SK-N-SH (cell line): ENCODE results near the gene SPEF1. TPM values are rescaled to one million over a fixed set of nuclear protein-coding genes. Genes with fewer than 3 reads are reported as not detected.

Experiments used
- CTCF ChIA-PET: fragments of 300-600, 350-600 bp; formaldehyde crosslinking; extraction: SDS; loops from one replicate; lab custom pipeline; 2021; lab: Yijun Ruan, JAX
- POLR2A ChIA-PET: fragments of 350-600 bp; sonication (Branson Sonifier 250); formaldehyde crosslinking; extraction: SDS; loops from one replicate; lab custom pipeline; 2020; ENCODE audit warnings: antibody characterized with exemption, inconsistent platforms; lab: Yijun Ruan, JAX
- DNase-seq: peaks from one replicate; pipeline ENCODE4 v3.0.0; 2012
- H2AFZ ChIP-seq: fragments of 200-600 bp; sonication (generic); 2 replicates; pipeline ENCODE4 v1.8.1; 2016; ENCODE audit warnings: antibody characterized with exemption, mild to moderate bottlenecking, low read depth
- H3F3A ChIP-seq: fragments of 200-600 bp; sonication (generic); replicated peaks from 2 replicates; pipeline ENCODE3; 2016; ENCODE audit warnings: antibody characterized with exemption, mild to moderate bottlenecking; ENCODE audit not compliant: insufficient read depth
- H3K27ac ChIP-seq, 2 experiments: fragments of 200-500 bp in 1 of 2; fragments of 200-600 bp in 1 of 2; sonication (Bioruptor generic) in 1 of 2; sonication (generic), shearing (Covaris generic) in 1 of 2; 2 replicates each; pipeline versions ENCODE4 v1.5.1 to v1.6.1; 2014 to 2016; ENCODE audit warnings: low read depth in 2 of 2, inconsistent platforms in 1 of 2, low read length in 1 of 2, mild to moderate bottlenecking in 1 of 2, mixed read lengths in 1 of 2
- H3K27me3 ChIP-seq: fragments of 200-600 bp; sonication (generic), shearing (Covaris generic); 2 replicates; pipeline ENCODE4 v1.6.1; 2016; ENCODE audit warnings: mixed run types; ENCODE audit not compliant: insufficient read depth
- H3K36me3 ChIP-seq, 2 experiments: fragments of 200-500 bp in 1 of 2; fragments of 200-600 bp in 1 of 2; sonication (Bioruptor generic) in 1 of 2; sonication (generic) in 1 of 2; replicated peaks in 1 of 2; 2 replicates each; pipeline versions ENCODE3 to v1.5.1; 2014 to 2016; ENCODE audit warnings: low read length in 1 of 2, mild to moderate bottlenecking in 1 of 2; ENCODE audit not compliant: insufficient read depth in 2 of 2, control insufficient read depth in 1 of 2
- H3K4me1 ChIP-seq, 2 experiments: fragments of 200-500 bp in 1 of 2; fragments of 200-600 bp in 1 of 2; sonication (Bioruptor generic) in 1 of 2; sonication (generic), shearing (Covaris generic) in 1 of 2; 2 replicates each; pipeline versions ENCODE4 v1.5.1 to v1.6.1; 2014 to 2016; ENCODE audit warnings: low read depth in 1 of 2, low read length in 1 of 2, mixed run types in 1 of 2; ENCODE audit not compliant: insufficient read depth in 2 of 2, control insufficient read depth in 1 of 2
- H3K4me2 ChIP-seq: fragments of 200-600 bp; sonication (generic), shearing (Covaris generic); 2 replicates; pipeline ENCODE4 v1.6.1; 2017; ENCODE audit warnings: mixed run types
- H3K4me3 ChIP-seq, 2 experiments: fragments of 200-500 bp in 1 of 2; fragments of 200-600 bp in 1 of 2; sonication (Bioruptor generic) in 1 of 2; sonication (generic), shearing (Covaris generic) in 1 of 2; 2 replicates each; pipeline versions ENCODE4 v1.5.1 to v1.8.1; 2014 to 2016; ENCODE audit warnings: low read depth in 2 of 2, inconsistent platforms in 1 of 2, low read length in 1 of 2, mild to moderate bottlenecking in 1 of 2, mixed read lengths in 1 of 2, moderate library complexity in 1 of 2
- H3K79me2 ChIP-seq: fragments of 200-600 bp; sonication (generic); 2 replicates; pipeline ENCODE4 v1.8.1; 2017; ENCODE audit warnings: mild to moderate bottlenecking; ENCODE audit not compliant: insufficient read depth
- H3K9ac ChIP-seq: fragments of 200-600 bp; sonication (generic); 2 replicates; pipeline ENCODE4 v1.6.1; 2017; ENCODE audit warnings: mixed run types
- H3K9me2 ChIP-seq: fragments of 200-600 bp; sonication (generic); 2 replicates; pipeline ENCODE4 v1.6.1; 2017; ENCODE audit warnings: mixed run types
- H3K9me3 ChIP-seq: fragments of 200-600 bp; sonication (generic); 2 replicates; pipeline ENCODE4 v1.6.1; 2017; ENCODE audit warnings: mixed run types, mild to moderate bottlenecking, moderate library complexity
- H4K20me1 ChIP-seq: fragments of 200-600 bp; sonication (generic); 2 replicates; pipeline ENCODE4 v1.6.1; 2017; ENCODE audit warnings: mild to moderate bottlenecking, mixed run types; ENCODE audit not compliant: insufficient read depth
- EP300 ChIP-seq, 2 experiments: IDR thresholded peaks; 2 replicates each; pipeline versions ENCODE4 v1.4.0 to v1.6.1; 2012; ENCODE audit warnings: borderline replicate concordance in 1 of 2, low read depth in 1 of 2, low read length in 1 of 2
- EZH2phosphoT487 ChIP-seq: fragments of 200-600 bp; sonication (generic); IDR thresholded peaks from 2 replicates; pipeline ENCODE4 v1.6.1; 2017; ENCODE audit warnings: low read depth, mixed run types, mild to moderate bottlenecking, antibody characterized with exemption, moderate library complexity, borderline replicate concordance
- FOXJ3 ChIP-seq: sonication (generic); formaldehyde crosslinking; IDR thresholded peaks from 2 replicates; pipeline ENCODE4 v1.5.1; 2020; ENCODE audit warnings: mild to moderate bottlenecking, missing genetic modification reagents
- GABPA ChIP-seq: IDR thresholded peaks from 2 replicates; pipeline ENCODE4 v1.4.0; 2012; ENCODE audit warnings: low read depth, mild to moderate bottlenecking
- JUND ChIP-seq: IDR thresholded peaks from 2 replicates; pipeline ENCODE4 v1.4.0; 2012
- RAD21 ChIP-seq: IDR thresholded peaks from 2 replicates; pipeline ENCODE4 v1.6.1; 2012; ENCODE audit warnings: mild to moderate bottlenecking, low read length
- SMC3 ChIP-seq: IDR thresholded peaks from 2 replicates; pipeline ENCODE4 v1.6.1; 2012; ENCODE audit warnings: low read depth, low read length, improper control_type of control experiment
- TCF12 ChIP-seq: IDR thresholded peaks from 2 replicates; pipeline ENCODE4 v1.4.0; 2012
- WGBS: methylation state at CpG from one replicate; pipeline ENCODE4 v1.1.6; 2017; ENCODE audit warnings: low lambda C conversion rate; 5-methylcytosine and 5-hydroxymethylcytosine counted together
- polyA plus RNA-seq, 3 experiments: library from polyadenylated mRNA; depleted of rRNA; stranded (reverse); fragments of >200 nt; gene quantifications; 2 replicates each; pipeline ENCODE4 v1.2.3, GENCODE V29; 2012
- TF ChIP-seq, protein P1 (sequence below): IDR thresholded peaks from 2 replicates; pipeline ENCODE4 v1.6.1; 2012; ENCODE audit warnings: mild to moderate bottlenecking, low read depth, low read length, moderate library complexity
- TF ChIP-seq, protein P2 (sequence below): IDR thresholded peaks from 2 replicates; pipeline ENCODE4 v1.4.0; 2012; ENCODE audit warnings: low read depth, borderline replicate concordance
- TF ChIP-seq, protein P3 (sequence below): IDR thresholded peaks from 2 replicates; pipeline ENCODE4 v1.4.0; 2012; ENCODE audit warnings: low read depth, borderline replicate concordance
- TF ChIP-seq, protein P4 (sequence below): fragments of 200-600 bp; sonication (generic); IDR thresholded peaks from 2 replicates; pipeline ENCODE4 v1.6.1; 2017; ENCODE audit warnings: antibody characterized with exemption, mild to moderate bottlenecking, moderate library complexity
- TF ChIP-seq, protein P5 (sequence below): IDR thresholded peaks from 2 replicates; pipeline ENCODE4 v1.4.0; 2012; ENCODE audit warnings: low read depth

SPEF1 gene
- polyA plus RNA-seq, 1 of the 3 experiments (the other 2 are of a cell fraction), result 1.6 TPM

DNA sequence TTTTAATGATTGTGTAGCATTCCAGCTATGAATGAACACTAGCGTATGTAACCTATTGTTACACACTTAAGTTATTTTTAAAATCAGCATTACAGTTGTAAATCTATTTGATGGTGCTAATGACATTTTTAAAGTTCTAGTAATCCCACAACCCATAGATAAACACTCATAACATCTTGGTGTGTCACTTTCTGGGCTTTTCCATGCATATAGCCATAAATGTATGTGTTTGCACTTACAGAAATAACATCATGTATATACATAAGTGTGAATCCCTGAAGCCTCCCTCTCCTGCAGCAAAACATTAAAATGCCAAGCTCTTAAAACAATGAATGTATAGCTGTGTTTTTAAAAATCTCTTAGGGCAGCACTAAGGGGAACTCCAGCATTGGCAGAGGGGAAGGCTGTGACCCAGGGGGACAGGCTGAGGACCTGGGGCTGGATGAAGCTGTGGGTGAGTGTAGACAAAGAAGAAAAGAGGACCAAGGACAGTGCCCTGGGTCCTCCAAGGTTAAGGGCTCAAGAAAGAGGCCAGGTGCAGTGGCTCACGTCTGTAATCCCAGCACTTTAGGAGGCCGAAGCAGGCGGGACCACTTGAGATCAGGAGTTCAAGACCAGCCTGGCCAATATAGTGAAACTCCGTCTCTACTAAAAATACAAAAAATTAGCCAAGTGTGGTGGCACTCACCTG is 6.2 kb upstream of the SPEF1 start:
- ChIA-PET POLR2A (interaction anchor here (1.0 to 2.8 kb wide), 3 partner anchors 25 to 33 kb away, joined by 4 to 20 read pairs (median 14); partner anchors contain the start of gene AP5S1), CTCF (interaction anchor here (0.6 to 6.4 kb wide), 20 partner anchors 8 to 584 kb away, joined by 3 to 161 read pairs (median 4); partner anchors contain the start of genes ADISSP, AP5S1 and CDC25B)
- no peaks in the 10 kb centered on the region for H3K9me3 ChIP-seq
- no peaks in the 10 kb centered on the region for H3K9me2 ChIP-seq
- H3K4me2 ChIP-seq, result peak overlapping the region; percentile 69
- H3K79me2 ChIP-seq, result peaks cover 38% of the 10 kb centered on the region
- no peak for DNase-seq
- no peaks in the 10 kb centered on the region for H3K27me3 ChIP-seq
- peaks cover 7 to 9% of the 10 kb centered on the region in 2 experiments for H3K36me3 ChIP-seq
- peak overlapping the region; percentile 92 for H2AFZ ChIP-seq
- H4K20me1 ChIP-seq, result peaks cover 36% of the 10 kb centered on the region
- peak overlapping the region in 1 of 2 experiments; percentile 23; a peak in 1 of 4 replicates for H3K27ac ChIP-seq
- peaks cover 5% of the 10 kb centered on the region for H3F3A ChIP-seq
- H3K4me1 ChIP-seq, result peaks cover 26 to 27% of the 10 kb centered on the region in 2 experiments; a peak in 3 of 4 replicates
- WGBS, result 91% methylated on average over 5 of the region's 5 CpGs
- H3K4me3 ChIP-seq, result peak overlapping the region; percentile 38 to 59
- TF ChIP-seq TCF12 (no peak), RAD21 (no peak), SMC3 (no peak), JUND (no peak)
- TF ChIP-seq, protein P1, sequence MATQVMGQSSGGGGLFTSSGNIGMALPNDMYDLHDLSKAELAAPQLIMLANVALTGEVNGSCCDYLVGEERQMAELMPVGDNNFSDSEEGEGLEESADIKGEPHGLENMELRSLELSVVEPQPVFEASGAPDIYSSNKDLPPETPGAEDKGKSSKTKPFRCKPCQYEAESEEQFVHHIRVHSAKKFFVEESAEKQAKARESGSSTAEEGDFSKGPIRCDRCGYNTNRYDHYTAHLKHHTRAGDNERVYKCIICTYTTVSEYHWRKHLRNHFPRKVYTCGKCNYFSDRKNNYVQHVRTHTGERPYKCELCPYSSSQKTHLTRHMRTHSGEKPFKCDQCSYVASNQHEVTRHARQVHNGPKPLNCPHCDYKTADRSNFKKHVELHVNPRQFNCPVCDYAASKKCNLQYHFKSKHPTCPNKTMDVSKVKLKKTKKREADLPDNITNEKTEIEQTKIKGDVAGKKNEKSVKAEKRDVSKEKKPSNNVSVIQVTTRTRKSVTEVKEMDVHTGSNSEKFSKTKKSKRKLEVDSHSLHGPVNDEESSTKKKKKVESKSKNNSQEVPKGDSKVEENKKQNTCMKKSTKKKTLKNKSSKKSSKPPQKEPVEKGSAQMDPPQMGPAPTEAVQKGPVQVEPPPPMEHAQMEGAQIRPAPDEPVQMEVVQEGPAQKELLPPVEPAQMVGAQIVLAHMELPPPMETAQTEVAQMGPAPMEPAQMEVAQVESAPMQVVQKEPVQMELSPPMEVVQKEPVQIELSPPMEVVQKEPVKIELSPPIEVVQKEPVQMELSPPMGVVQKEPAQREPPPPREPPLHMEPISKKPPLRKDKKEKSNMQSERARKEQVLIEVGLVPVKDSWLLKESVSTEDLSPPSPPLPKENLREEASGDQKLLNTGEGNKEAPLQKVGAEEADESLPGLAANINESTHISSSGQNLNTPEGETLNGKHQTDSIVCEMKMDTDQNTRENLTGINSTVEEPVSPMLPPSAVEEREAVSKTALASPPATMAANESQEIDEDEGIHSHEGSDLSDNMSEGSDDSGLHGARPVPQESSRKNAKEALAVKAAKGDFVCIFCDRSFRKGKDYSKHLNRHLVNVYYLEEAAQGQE, result peak; percentile 80; the same call in 1 of the 2 replicates
- no peak overlapping the region; the same call in 1 of the 2 replicates for H3K9ac ChIP-seq

DNA sequence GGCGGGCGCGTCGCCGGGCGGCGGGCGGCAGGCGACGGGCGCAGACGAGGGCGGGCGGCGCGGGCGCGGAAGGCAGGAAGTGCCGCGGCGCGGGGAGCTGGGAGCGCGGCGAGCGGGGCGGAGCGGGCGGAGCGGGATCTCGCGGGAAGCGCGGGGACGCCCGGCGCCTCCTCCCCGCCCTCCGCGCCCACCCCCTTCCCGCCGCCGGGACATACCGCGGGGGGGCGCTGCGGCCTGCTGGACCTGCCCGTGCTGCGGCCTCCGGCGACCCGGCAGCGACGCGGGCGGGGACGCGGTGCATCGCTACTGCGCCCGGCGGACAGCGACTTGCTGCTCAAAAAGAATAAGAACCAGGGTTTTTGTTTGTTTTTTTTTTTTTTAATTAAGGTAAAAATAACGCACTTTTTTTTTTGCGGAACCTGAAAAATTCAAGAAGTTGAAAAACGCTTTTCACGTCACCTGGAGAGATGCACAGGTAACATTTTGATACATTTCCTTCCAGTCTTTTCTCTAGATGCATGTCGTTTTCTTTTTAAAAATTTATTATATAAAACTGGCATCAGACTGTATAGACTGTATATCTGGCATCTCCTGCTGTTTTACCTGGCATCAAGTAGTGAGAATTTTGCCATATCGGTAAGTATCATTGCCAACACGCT is 5.5 kb upstream of the SPEF1 start, which contains the start of gene CENPB:
Gene CENPB (minus strand): TSS at position 76 of the 659 bp plus-strand sequence. CDS start 257 bp downstream, outside the sequence.
- peaks cover 26 to 27% of the 10 kb centered on the region in 2 experiments; a peak in 3 of 4 replicates for H3K4me1 ChIP-seq
- peaks cover 11% of the 10 kb centered on the region for H3F3A ChIP-seq
- ChIA-PET POLR2A (interaction anchor here (0.6 to 2.8 kb wide), 7 partner anchors 9 to 49 kb away, joined by 3 to 20 read pairs (median 4); partner anchors contain the start of genes ADISSP, AP5S1 and CDC25B), CTCF (interaction anchor here (0.6 to 6.4 kb wide), 29 partner anchors 9 to 583 kb away, joined by 3 to 161 read pairs (median 4); partner anchors contain the start of genes ADISSP, AP5S1 and CDC25B)
- H3K9me3 ChIP-seq, result no peaks in the 10 kb centered on the region
- H3K79me2 ChIP-seq, result peaks cover 40% of the 10 kb centered on the region
- peaks cover 7 to 9% of the 10 kb centered on the region in 2 experiments for H3K36me3 ChIP-seq
- peak within 1 kb of the TSS; percentile 92 for H2AFZ ChIP-seq
- H3K9me2 ChIP-seq, result no peaks in the 10 kb centered on the region
- no peaks in the 10 kb centered on the region for H3K27me3 ChIP-seq
- H3K27ac ChIP-seq, result peak within 1 kb of the TSS; percentile 41 to 82
- peak; percentile 98 for DNase-seq
- H4K20me1 ChIP-seq, result peaks cover 42% of the 10 kb centered on the region
- H3K9ac ChIP-seq, result peak within 1 kb of the TSS; percentile 71
- H3K4me2 ChIP-seq, result peak within 1 kb of the TSS; percentile 96
- peak within 1 kb of the TSS; percentile 63 to 74 for H3K4me3 ChIP-seq
- 7% methylated on average over 36 of the region's 70 CpGs for WGBS
- no peak for TF ChIP-seq EP300 (IDR thresholded peaks at IDR 0.05; ENCODE audit: borderline replicate concordance in 1 of 2, low read depth in 1 of 2, low read length in 1 of 2)
- no peak for TF ChIP-seq JUND
- TF ChIP-seq, protein P2, sequence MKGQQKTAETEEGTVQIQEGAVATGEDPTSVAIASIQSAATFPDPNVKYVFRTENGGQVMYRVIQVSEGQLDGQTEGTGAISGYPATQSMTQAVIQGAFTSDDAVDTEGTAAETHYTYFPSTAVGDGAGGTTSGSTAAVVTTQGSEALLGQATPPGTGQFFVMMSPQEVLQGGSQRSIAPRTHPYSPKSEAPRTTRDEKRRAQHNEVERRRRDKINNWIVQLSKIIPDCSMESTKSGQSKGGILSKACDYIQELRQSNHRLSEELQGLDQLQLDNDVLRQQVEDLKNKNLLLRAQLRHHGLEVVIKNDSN, result no peak
- TF ChIP-seq, protein P3, sequence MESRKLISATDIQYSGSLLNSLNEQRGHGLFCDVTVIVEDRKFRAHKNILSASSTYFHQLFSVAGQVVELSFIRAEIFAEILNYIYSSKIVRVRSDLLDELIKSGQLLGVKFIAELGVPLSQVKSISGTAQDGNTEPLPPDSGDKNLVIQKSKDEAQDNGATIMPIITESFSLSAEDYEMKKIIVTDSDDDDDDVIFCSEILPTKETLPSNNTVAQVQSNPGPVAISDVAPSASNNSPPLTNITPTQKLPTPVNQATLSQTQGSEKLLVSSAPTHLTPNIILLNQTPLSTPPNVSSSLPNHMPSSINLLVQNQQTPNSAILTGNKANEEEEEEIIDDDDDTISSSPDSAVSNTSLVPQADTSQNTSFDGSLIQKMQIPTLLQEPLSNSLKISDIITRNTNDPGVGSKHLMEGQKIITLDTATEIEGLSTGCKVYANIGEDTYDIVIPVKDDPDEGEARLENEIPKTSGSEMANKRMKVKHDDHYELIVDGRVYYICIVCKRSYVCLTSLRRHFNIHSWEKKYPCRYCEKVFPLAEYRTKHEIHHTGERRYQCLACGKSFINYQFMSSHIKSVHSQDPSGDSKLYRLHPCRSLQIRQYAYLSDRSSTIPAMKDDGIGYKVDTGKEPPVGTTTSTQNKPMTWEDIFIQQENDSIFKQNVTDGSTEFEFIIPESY, result peak; percentile 94
- no peak for TF ChIP-seq FOXJ3 (CRISPR knock-in tag)
- TF ChIP-seq, protein P4, sequence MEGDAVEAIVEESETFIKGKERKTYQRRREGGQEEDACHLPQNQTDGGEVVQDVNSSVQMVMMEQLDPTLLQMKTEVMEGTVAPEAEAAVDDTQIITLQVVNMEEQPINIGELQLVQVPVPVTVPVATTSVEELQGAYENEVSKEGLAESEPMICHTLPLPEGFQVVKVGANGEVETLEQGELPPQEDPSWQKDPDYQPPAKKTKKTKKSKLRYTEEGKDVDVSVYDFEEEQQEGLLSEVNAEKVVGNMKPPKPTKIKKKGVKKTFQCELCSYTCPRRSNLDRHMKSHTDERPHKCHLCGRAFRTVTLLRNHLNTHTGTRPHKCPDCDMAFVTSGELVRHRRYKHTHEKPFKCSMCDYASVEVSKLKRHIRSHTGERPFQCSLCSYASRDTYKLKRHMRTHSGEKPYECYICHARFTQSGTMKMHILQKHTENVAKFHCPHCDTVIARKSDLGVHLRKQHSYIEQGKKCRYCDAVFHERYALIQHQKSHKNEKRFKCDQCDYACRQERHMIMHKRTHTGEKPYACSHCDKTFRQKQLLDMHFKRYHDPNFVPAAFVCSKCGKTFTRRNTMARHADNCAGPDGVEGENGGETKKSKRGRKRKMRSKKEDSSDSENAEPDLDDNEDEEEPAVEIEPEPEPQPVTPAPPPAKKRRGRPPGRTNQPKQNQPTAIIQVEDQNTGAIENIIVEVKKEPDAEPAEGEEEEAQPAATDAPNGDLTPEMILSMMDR, result peak; percentile 70
- no peak for TF ChIP-seq EZH2phosphoT487
- TF ChIP-seq GABPA, result no peak
- TF ChIP-seq, protein P5, sequence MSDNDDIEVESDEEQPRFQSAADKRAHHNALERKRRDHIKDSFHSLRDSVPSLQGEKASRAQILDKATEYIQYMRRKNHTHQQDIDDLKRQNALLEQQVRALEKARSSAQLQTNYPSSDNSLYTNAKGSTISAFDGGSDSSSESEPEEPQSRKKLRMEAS, result no peak
